CD4-positive, alpha-beta T cell (primary cell): ENCODE measurements around the gene COX4I1. TPM values are rescaled to one million over a fixed set of nuclear protein-coding genes. Genes with fewer than 3 reads are reported as not detected.
A peak's percentile ranks its signal among the peaks of the same experiment; 100 is the strongest.

ENCODE experiments used
- ATAC-seq: fragments of 200-7000 bp; cut with Tn5 transposase; one replicate; pipeline ENCODE4 v1.10.0; 2022; ENCODE audit warnings: mild to moderate bottlenecking; ENCODE audit not compliant: poor library complexity
- CTCF ChIA-PET: fragments of 350-600 bp; sonication (Branson Sonifier 250); formaldehyde crosslinking; loops from one replicate; lab custom pipeline; 2021; ENCODE audit warnings: antibody characterized with exemption, inconsistent platforms; lab: Charles Lee
- POLR2A ChIA-PET: fragments of 350-600 bp; sonication (Branson Sonifier 250); formaldehyde crosslinking; loops from one replicate; lab custom pipeline; 2021; ENCODE audit warnings: antibody characterized with exemption, inconsistent platforms; lab: Charles Lee
- DNase-seq, 14 experiments: peaks; one replicate each; pipeline ENCODE4 v3.0.0-alpha.2; 2013 to 2020; ENCODE audit warnings: mixed read lengths in 2 of 14
- H3K27ac ChIP-seq, 2 donors: one replicate each; pipeline versions ENCODE4 v1.5.1 to v1.7.0; 2013; ENCODE audit warnings: low read length in 2 of 2, low read depth in 1 of 2, mild to moderate bottlenecking in 1 of 2
- H3K27me3 ChIP-seq, 2 experiments: 1 replicate in 1 of 2; 2 replicates in 1 of 2; pipeline versions ENCODE4 v1.6.1 to v1.7.0; 2013; ENCODE audit warnings: low read length in 2 of 2, control low read depth in 1 of 2, mild to moderate bottlenecking in 1 of 2, moderate library complexity in 1 of 2; ENCODE audit not compliant: insufficient read depth in 2 of 2, control insufficient read depth in 1 of 2
- H3K36me3 ChIP-seq: one replicate; pipeline ENCODE4 v1.6.1; 2013; ENCODE audit warnings: low read length, control low read depth; ENCODE audit not compliant: insufficient read depth
- H3K4me1 ChIP-seq: one replicate; pipeline ENCODE4 v1.6.1; 2013; ENCODE audit warnings: low read length, control low read depth; ENCODE audit not compliant: insufficient read depth
- H3K4me3 ChIP-seq: one replicate; pipeline ENCODE4 v1.5.1; 2013; ENCODE audit warnings: mild to moderate bottlenecking, low read length, moderate library complexity
- H3K9me3 ChIP-seq, 2 experiments: 1 replicate in 1 of 2; 2 replicates in 1 of 2; pipeline versions ENCODE4 v1.6.1 to v1.7.0; 2013; ENCODE audit warnings: low read length in 2 of 2, mild to moderate bottlenecking in 2 of 2, control low read depth in 1 of 2, moderate library complexity in 1 of 2; ENCODE audit not compliant: control insufficient read depth in 1 of 2, insufficient read depth in 1 of 2
- H3K27ac Mint-ChIP-seq: one replicate; pipeline ENCODE4 v1.8.0; 2020; ENCODE audit warnings: mixed read lengths
- H3K27me3 Mint-ChIP-seq: one replicate; pipeline ENCODE4 v1.8.0; 2021; ENCODE audit warnings: mixed read lengths
- H3K36me3 Mint-ChIP-seq: one replicate; pipeline ENCODE4 v1.8.0; 2021; ENCODE audit warnings: low read depth, mixed read lengths
- H3K4me1 Mint-ChIP-seq: one replicate; pipeline ENCODE4 v1.8.0; 2021; ENCODE audit warnings: low read depth, mixed read lengths
- H3K4me3 Mint-ChIP-seq: one replicate; pipeline ENCODE4 v1.8.0; 2020; ENCODE audit warnings: mild to moderate bottlenecking, mixed read lengths
- H3K9me3 Mint-ChIP-seq: one replicate; pipeline ENCODE4 v1.8.0; 2020; ENCODE audit warnings: mixed read lengths
- intact Hi-C, 2 experiments: fragments of 100-400 bp; cut with DNase I in 1 of 2; cut with micrococcal nuclease in 1 of 2; formaldehyde crosslinking; loops; one replicate each; pipeline versions ENCODE4 v1.15.1 to v1.9.0; 2023 to 2025; cut with DNase I, micrococcal nuclease
- total RNA-seq, 174 experiments: library from RNA in 2 of 174; stranded (reverse) in 2 of 174; gene quantifications; one replicate each; pipeline ENCODE4 v1.2.3 and lab custom pipeline; 2021 to 2026
- TF ChIP-seq, protein P1 (sequence below): fragments of 200-600 bp; IDR thresholded peaks from one replicate; pipeline ENCODE4 v1.8.0; 2022; ENCODE audit warnings: antibody characterized with exemption, mild to moderate bottlenecking

COX4I1 gene
- total RNA-seq, 2 experiments from 2014 or later: 749 to 750 TPM

DNA sequence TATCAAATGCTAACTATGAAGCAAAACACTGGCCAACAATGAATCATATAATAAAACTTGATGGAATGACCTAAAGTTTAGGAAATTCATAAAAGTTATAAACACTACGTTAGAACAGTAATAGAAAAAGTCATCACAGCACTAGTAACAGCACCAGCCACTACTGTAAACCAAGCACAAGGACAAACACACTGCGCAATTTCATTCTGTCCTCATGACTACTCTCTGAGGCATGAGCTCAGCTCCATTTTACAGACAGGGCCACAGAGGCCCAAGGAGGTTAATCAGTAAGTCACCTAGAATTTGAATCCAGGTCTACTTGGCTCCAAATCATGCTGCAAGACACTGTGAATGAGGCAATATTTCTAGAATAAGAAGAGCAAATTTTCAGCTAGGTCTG, 13.6 kb upstream of the COX4I1 start:
- no peaks in the 10 kb centered on the region for H3K9me3 ChIP-seq
- peaks cover 3% of the 10 kb centered on the region for H3K4me1 ChIP-seq
- no peaks in the 10 kb centered on the region for H3K9me3 Mint-ChIP-seq
- H3K4me3 ChIP-seq: no peak overlapping the region
- ChIA-PET POLR2A (no interaction called here), CTCF (no interaction called here)
- no peak overlapping the region for H3K27ac Mint-ChIP-seq
- intact Hi-C loops: no loop called here
- TF ChIP-seq, protein P1, sequence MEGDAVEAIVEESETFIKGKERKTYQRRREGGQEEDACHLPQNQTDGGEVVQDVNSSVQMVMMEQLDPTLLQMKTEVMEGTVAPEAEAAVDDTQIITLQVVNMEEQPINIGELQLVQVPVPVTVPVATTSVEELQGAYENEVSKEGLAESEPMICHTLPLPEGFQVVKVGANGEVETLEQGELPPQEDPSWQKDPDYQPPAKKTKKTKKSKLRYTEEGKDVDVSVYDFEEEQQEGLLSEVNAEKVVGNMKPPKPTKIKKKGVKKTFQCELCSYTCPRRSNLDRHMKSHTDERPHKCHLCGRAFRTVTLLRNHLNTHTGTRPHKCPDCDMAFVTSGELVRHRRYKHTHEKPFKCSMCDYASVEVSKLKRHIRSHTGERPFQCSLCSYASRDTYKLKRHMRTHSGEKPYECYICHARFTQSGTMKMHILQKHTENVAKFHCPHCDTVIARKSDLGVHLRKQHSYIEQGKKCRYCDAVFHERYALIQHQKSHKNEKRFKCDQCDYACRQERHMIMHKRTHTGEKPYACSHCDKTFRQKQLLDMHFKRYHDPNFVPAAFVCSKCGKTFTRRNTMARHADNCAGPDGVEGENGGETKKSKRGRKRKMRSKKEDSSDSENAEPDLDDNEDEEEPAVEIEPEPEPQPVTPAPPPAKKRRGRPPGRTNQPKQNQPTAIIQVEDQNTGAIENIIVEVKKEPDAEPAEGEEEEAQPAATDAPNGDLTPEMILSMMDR: no peak
- H3K27me3 Mint-ChIP-seq: no peaks in the 10 kb centered on the region
- peaks cover 76% of the 10 kb centered on the region for H3K36me3 Mint-ChIP-seq
- no peak overlapping the region for H3K4me3 Mint-ChIP-seq
- no peak overlapping the region for H3K27ac ChIP-seq
- no peak for DNase-seq
- peaks cover 29% of the 10 kb centered on the region for H3K4me1 Mint-ChIP-seq
- no peaks in the 10 kb centered on the region for H3K27me3 ChIP-seq
- peaks cover 62% of the 10 kb centered on the region for H3K36me3 ChIP-seq
- no peak for ATAC-seq

DNA sequence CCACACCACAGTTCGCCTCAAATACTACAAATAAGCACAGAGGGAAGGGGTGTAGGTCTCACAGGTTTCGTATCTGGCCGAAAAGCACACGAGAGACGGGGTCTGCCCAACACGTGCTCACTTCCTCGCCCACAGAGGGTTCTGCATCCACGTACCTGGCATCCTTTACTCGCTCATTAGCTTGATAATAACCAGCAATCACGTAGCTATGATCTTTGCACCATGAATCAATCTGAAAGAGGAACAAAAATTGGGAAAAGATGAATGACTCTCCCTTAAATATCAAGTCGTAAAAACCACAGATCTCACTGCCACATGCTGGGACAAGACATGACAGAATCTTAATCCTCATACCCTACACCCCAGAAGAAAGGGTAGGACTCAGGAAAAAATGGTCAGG, 10.7 kb upstream of the COX4I1 start:
- ATAC-seq: no peak
- Mint-ChIP-seq H3K4me3 (no peak overlapping the region), H3K27me3 (no peaks in the 10 kb centered on the region), H3K9me3 (no peaks in the 10 kb centered on the region), H3K36me3 (peaks cover 79% of the 10 kb centered on the region), H3K27ac (peak overlapping the region; percentile 70), H3K4me1 (peaks cover 55% of the 10 kb centered on the region)
- Histone ChIP-seq H3K27ac (no peak overlapping the region), H3K36me3 (peaks cover 57% of the 10 kb centered on the region), H3K27me3 (no peaks in the 10 kb centered on the region), H3K4me1 (peaks cover 3% of the 10 kb centered on the region), H3K9me3 (no peaks in the 10 kb centered on the region), H3K4me3 (no peak overlapping the region)
- no peak for DNase-seq
- ChIA-PET POLR2A (no interaction called here), CTCF (no interaction called here)
- TF ChIP-seq, protein P1: no peak
- intact Hi-C loops: no loop called here

DNA sequence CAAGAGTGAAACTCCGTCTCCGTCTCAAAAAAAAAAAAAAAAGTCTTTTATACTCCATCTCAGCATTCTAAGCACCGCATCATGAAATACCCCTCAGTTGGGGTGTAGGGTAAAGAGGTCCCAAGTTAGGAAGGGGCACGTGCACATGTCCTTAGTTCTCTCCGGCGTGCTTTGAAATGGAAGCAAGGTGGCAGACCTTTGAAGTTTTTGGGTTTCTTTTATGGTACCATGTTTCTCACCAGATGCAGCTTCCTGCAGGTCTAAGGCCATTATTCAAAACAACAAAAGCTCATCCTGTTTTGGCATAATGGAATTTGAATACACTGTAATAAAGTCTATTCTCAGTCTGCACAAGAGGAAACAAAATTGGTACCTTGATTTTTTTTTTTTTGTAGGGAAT, 9.7 kb upstream of the COX4I1 start:
- Mint-ChIP-seq H3K9me3 (no peaks in the 10 kb centered on the region), H3K36me3 (peaks cover 88% of the 10 kb centered on the region), H3K4me3 (peak overlapping the region; percentile 49), H3K4me1 (peaks cover 58% of the 10 kb centered on the region), H3K27me3 (no peaks in the 10 kb centered on the region), H3K27ac (peak overlapping the region; percentile 70)
- no peaks in the 10 kb centered on the region for H3K27me3 ChIP-seq
- H3K4me3 ChIP-seq: no peak overlapping the region
- DNase-seq (peak in 1 of 14 experiments; percentile 5), ATAC-seq (peak; percentile 54)
- TF ChIP-seq, protein P1: no peak
- no peaks in the 10 kb centered on the region for H3K9me3 ChIP-seq
- peaks cover 3% of the 10 kb centered on the region for H3K4me1 ChIP-seq
- intact Hi-C loops: loop anchor here in 1 of 2 experiments (10.0 kb wide), 2 partner anchors 765 to 775 kb away; partner anchors contain the start of genes MTHFSD and ZDHHC7
- CTCF ChIA-PET: interaction anchor here (1.0 to 1.3 kb wide), 2 partner anchors 29 to 32 kb away, joined by 3 to 5 read pairs; no protein-coding TSS in a partner anchor
- POLR2A ChIA-PET: interaction anchor here (0.6 to 0.8 kb wide), 4 partner anchors 13 to 528 kb away, joined by 3 read pairs; no protein-coding TSS in a partner anchor
- H3K27ac ChIP-seq: no peak overlapping the region
- peaks cover 65% of the 10 kb centered on the region for H3K36me3 ChIP-seq
